UCSD-AML1 (cell line): ENCODE measurements around the gene ELN.

Experiments
- DNase-seq: peaks from one replicate; lab custom pipeline; 2025; ENCODE audit not compliant: unreplicated experiment; lab: John Stamatoyannopoulos, UW

The ELN gene

DNA sequence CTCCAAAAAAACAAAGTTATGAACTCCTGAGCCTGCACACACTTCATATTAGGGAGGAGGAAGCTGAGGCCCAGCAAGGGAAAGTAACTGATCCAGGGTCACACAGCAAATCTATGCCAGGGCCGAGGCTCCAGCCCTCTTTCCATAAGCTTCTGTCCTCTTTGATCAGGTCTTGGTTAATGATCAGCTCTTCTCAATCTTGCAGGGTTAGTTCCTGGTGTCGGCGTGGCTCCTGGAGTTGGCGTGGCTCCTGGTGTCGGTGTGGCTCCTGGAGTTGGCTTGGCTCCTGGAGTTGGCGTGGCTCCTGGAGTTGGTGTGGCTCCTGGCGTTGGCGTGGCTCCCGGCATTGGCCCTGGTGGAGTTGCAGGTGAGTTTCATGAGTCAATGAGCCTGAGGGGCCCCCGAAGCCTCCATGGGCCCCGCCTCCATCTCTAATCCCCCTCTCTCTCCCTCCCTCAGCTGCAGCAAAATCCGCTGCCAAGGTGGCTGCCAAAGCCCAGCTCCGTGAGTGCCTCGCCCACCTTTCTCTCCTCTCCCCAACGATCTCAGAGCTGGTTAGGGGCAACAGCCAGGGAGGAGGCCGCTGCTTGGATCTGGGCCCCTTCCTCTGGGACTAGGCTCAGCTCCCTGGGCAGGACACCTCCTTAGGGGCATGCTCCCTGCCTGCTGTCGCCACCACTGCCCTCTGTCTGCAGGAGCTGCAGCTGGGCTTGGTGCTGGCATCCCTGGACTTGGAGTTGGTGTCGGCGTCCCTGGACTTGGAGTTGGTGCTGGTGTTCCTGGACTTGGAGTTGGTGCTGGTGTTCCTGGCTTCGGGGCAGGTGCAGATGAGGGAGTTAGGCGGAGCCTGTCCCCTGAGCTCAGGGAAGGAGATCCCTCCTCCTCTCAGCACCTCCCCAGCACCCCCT lies 32.0 kb downstream of the ELN start:
- no peak for DNase-seq

DNA sequence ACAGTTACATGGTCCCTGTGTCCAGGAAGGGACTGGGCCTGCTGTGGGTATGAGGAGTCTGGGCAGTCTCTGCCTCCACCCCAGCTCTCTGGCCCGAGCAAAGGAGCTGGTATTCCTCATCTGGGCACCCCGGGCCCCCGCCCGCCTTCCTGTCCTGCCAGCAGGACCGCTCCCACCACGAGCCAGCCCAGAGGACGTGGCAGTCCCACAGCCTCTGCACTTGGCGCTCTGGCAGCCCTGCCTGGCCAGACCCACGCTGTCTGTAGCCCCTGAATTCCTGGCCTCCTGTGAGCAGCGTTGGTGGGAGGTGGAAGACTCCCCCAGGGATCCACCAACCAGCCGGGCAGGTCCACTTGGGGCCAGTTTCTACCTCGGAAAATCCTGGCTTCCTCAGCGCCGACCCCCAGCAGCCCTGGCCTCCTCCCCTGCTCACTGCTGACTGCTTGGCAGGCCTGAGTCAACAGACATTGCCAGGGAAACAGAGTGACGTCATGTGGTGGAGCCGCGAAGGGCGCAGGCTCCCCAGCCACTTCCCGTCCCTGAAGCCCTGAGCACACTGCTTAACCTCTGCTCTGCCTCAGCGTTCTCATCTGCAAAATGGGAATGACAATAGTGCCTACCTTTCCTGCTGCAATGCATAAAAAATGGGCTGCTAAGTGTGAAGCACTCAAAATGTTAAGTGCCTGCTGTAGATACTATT lies 34.0 kb downstream of the ELN start:
- peak; percentile 38 for DNase-seq

DNA sequence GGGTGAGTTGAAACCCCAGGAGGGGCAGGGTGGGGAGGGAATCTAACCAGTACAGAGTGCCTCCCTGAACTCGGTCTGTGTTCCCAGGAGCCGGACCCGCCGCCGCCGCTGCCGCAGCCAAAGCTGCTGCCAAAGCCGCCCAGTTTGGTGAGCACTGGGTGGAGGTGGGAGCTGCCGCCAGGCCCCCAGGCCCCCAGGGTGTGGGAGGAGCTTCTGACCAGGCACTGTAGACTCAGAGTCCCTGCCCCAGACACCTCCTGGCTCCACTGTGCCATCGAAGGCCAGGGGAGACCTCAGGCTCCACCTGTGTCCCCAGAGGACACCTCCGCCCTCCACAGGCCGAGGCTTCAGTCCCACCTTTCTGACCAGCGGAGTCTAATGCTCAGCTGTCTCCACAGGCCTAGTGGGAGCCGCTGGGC lies 35.3 kb downstream of the ELN start:
- DNase-seq, result no peak

DNA sequence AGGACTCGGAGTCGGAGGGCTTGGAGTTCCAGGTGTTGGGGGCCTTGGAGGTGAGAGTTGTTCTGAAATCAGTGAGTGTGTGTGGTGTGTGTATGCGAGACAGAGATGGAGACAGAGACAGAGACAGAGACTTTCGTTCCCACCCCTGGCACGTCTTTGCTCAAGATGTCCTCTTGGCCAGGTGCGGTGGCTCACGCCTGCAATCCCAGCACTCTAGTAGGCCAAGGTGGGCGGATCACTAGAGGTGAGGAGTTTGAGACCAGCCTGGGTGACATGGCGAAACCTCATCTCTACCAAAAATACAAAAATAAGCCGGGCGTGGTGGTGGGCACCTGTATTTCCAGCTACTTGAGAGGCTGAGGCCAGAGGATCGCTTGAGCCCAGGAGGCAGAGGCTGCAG lies 35.7 kb downstream of the ELN start:
- DNase-seq, result no peak

DNA sequence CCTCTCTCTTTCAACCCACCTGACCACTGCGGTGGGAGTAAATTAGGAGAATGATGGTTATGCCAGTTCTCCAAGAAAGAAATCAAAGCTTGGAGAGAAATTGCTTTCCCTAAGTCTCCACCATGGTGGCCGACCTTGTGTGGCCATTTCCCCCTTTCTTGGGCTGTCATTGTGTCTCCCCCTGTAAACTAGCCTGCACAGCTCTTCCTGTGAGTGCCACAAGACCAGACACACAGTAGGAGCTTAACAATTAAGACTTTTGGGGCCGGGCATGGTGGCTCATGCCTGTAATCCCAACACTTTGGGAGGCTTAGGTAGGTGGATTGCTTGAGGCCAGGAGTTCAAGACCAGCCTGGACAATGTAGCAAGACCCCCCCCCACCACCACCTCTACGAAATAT lies 36.7 kb downstream of the ELN start:
- DNase-seq, result no peak

- DNase-seq, result no peak
Observed at GRCh38 chr7:74066626-74067025, 38.7 kb downstream of the ELN start.

GRCh38 chr7:74068378-74069085 lies 40.6 kb downstream of the ELN start:
- no peak for DNase-seq

- DNase-seq, result no peak
Observed at GRCh38 chr7:74069086-74069541, 41.1 kb downstream of the ELN start.

DNA sequence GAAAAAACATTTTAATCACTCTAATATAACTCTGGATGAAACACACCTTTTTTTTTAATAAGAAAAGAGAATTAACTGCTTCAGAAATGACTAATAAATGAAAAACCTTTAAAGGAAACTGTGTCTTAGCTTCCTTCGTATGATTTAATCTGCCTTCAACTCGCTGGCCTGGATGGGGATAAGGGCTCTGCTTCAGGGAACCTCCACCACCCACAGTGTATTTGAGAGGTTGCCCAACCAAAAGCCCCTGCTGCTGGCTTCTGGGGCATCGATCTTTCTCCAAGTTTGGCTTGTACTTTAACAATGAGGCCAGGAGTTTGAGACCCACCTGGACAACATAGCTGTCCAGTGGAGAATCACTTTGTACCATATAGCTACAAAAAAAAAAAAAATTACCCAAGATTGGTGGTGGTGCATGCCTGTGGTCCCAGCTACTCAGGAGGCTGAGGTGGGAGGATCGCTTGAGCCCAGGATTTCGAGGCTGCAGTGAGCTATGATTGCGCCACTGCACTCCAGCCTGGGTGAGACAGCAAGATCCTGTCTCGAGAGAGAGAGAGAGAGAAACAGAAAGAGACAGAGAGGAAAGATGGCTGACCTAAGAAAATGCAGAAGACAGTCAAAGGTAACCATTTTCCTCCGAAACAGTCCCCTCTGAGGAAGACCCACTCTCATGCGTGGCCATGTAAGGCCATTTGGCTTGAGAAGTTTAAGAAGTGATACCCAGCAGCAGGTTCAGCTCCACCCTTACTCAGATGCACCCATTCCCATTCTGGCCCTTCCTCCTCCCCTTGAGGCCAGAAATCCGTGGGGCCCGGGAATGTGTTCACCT lies 42.0 kb downstream of the ELN start:
- no peak for DNase-seq

DNA sequence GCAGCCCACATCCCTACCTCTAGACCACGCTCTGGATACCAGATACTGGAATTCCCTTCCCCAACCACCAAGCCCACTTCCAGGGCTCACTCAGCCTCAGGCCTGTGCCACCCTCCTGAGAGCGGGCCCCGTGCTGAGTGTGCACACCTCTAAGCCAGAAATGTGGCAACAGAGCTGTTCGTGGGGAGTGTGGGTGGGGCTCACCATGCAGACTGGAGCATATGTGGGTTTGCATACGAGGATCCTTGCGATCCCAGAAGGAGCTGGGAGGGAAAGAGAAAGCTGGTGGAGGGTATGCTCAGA lies 42.6 kb downstream of the ELN start:
- no peak for DNase-seq

DNA sequence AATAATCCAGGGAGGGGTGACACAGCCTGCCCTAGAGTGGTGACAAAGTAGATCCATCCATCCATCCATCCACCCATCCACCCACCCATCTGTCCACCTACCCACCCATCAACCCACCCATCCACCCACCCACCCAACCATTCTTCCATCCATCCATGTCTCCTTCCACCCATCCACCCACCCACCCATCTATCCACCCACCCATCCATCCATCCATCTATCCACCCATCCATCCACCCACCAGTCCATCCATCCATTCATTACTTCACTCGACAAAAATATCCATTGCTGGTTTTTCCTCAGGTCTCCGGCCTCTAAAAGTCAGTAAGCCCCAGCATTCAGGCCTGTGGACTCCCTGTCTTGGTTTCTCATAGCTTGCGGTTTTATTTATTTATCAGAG lies 43.1 kb downstream of the ELN start:
- no peak for DNase-seq

DNA sequence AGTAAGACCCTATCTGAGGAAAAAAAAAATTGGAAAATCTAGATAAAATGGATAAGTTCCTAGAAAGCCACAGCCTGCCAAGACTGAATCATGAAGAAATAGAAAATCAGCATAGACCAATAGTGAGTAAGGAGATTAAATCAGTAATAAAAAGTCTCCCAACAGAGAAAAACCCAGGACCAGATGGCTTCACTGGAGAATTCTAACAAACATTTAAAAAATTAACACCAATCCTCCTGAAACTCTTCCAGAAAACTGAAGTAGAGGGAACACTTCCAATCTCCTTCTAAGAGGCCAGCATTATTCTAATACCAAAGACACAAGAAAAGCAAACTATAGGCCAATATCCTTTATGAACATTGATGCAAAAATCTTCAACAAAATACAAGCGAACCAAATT lies 46.8 kb downstream of the ELN start:
- DNase-seq, result no peak

GRCh38 chr7:74078461-74078860 lies 50.5 kb downstream of the ELN start:
- no peak for DNase-seq

DNA sequence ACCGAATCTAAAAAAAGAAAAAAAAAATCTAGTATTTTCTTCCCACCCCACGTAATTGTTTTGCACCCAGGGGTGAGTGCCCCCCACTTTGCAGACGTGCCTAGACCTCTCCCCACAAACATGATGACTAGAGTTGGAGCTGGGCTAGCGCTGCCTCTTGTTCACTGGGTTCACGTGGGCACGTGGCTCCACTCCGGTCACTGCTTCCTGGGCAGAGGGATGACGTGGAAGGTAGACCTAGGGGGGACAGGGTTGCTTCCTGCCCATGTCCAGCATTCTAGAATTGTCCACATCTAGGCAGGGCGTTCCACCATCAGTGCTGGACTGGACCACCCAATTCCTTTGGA lies 54.8 kb downstream of the ELN start:
- DNase-seq, result no peak

DNA sequence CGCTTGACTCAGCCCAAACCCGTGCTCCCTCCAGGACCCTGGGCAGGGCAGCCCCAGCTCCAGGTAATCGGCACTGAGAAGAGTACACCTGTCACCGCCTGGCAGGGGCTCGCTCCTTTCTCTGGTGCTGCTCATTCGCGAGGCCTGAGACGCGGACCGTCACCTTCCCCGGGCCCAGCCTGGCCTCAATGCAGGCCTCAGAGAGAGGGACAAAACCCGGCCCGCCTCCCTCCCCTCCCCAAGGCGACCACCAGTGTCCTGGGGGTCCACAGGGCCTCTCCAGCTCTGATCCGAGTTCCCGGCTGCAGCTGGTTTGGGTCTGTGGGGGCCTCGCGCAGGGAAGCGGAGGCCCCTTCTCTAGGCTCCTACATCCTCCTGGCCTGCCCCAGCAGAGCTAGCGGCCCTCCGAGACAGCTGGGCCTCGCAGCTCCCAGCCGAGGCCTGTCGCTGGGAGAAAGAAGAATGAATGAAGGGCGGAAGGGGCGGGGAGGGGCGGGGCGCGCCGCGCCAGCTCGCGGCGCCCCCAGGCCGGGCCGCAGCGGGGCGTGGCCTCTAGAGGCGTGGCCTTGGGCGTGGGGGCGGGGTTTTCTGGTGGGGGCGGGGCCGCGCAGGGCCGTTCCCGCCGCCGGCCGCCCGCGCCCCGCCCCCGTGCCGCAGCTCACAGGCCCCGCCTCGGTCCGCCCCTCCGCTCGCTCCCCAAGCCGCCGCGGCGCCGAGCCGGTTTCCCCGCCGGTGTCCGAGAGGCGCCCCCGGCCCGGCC lies 55.3 kb downstream of the ELN start, which contains the start of gene LIMK1:
TSS of gene LIMK1 (plus strand) at position 688 of the 760 bp plus-strand sequence. CDS start 187 bp downstream, outside the sequence.
- DNase-seq, result peak; percentile 75

DNA sequence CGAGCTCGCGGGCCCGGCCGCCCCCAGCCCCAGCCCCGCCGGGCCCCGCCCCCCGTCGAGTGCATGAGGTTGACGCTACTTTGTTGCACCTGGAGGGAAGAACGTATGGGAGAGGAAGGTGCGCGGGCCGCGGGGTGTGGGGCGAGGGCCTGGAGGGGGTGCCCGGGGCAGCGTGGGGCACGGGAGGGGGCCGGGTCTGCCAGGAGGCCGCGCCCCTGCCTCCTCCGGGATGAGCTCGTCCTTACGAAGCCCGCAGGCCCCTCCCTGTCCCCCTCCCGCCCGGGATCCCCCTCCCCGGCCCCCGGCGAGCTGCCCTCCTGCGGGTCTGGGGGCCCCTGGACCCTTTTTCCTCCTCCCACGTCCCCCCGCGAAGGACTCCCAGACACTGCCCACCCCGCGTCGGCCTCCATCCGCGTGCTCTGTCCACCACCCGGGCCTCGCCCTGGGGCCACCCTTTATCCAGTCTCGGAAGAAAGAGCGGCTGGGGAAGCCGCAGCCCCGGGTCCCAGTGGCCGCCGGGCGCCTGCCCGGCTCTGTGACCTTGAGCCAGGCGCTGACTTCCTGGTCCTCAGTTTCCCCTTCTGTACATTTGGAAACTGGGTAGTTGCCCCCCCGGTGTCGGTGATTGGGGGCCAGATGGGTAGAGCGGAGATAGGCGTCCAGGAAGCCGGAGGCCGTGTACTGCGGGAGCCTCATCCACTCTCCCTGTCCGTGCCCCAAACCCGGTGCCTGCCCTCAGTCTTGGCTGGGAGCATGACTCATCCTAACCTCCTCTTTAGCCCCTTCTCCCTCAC lies 56.2 kb downstream of the ELN start:
- peak; percentile 29 for DNase-seq

- no peak for DNase-seq
Observed at GRCh38 chr7:74084722-74085578, 57.0 kb downstream of the ELN start.

DNA sequence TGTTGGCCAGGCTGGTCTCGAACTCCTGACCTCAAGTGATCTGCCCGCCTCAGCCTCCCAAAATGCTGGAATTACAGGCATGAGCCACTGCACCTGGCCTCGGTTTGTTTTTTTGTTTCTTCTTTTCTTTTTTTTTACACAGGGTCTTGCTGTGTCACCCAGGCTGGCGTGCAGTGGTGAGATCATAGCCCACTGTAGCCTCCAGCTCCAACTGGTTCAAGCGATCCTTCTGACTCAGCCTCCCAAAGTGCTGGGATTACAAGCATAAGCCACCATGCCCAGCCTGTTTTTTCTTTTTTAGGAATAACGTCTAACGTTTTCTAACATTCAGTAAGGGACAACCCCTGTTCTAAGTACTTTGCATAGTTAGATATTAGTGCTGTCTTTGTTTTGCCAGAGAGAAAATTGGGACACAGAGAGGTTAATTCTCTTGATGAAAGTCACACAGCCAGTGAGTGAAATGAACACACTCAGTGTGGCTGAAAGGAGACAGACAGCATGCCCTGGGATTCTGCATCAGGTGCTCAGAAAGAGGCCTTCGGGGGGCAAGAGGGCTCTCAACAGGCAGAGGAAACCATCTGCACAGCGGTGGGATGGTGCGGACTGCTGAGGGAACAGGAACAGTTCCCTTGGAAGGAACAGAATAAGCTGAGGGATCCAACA lies 59.9 kb downstream of the ELN start:
- DNase-seq, result no peak
